ENCODE measurements around the gene LCN12.

LCN12 gene

GRCh38 chr9:136945333-136946227 is 6.5 kb upstream of the LCN12 start:
- no peak for DNase-seq

GRCh38 chr9:136946228-136947027 is 5.6 kb upstream of the LCN12 start:
- DNase-seq, result no peak

- no peak for DNase-seq
Observed at GRCh38 chr9:136947028-136947891, 4.8 kb upstream of the LCN12 start.

- DNase-seq, result no peak
Observed at GRCh38 chr9:136947955-136948510, 4.0 kb upstream of the LCN12 start.

GRCh38 chr9:136949239-136949816 is 2.7 kb upstream of the LCN12 start:
- DNase-seq, result no peak

- peak; percentile 99 for DNase-seq
Observed at GRCh38 chr9:136949817-136950655, 2.0 kb upstream of the LCN12 start.

GRCh38 chr9:136950656-136951276 is 1.3 kb upstream of the LCN12 start:
- no peak for DNase-seq

GRCh38 chr9:136952321-136952850 is 313 bp downstream of the LCN12 start:
- no peak for DNase-seq

GRCh38 chr9:136952876-136953770 is 1.1 kb downstream of the LCN12 start:
- DNase-seq, result no peak

- no peak for DNase-seq
Observed at GRCh38 chr9:136953771-136954269, 1.7 kb downstream of the LCN12 start.

GRCh38 chr9:136954270-136955083 is 2.4 kb downstream of the LCN12 start:
- no peak for DNase-seq

GRCh38 chr9:136955202-136955942 is 3.3 kb downstream of the LCN12 start:
- no peak for DNase-seq

- no peak for DNase-seq
Observed at GRCh38 chr9:136955943-136956335, 3.9 kb downstream of the LCN12 start.

- no peak for DNase-seq
Observed at GRCh38 chr9:136956604-136957003, 4.5 kb downstream of the LCN12 start.

- DNase-seq, result no peak
Observed at GRCh38 chr9:136957461-136957860, 5.4 kb downstream of the LCN12 start.

- DNase-seq, result no peak
Observed at GRCh38 chr9:136957901-136958300, 5.8 kb downstream of the LCN12 start.

GRCh38 chr9:136958473-136958872 is 6.4 kb downstream of the LCN12 start:
- DNase-seq, result no peak

All from activated CD8-positive, alpha-beta memory T cell treated with anti-CD3 and anti-CD28 coated beads for 24 hours (primary cell).